Measurements from ENCODE around the gene PDE4A.

The PDE4A gene

GRCh38 chr19:10514211-10515145, 94.1 kb downstream of the PDE4A start:
- Histone ChIP-seq H3K4me2 (ENCODE audit: low read length) (no peak overlapping the region), H3F3A (ENCODE audit: insufficient read depth, low read length) (no peaks in the 10 kb centered on the region), H3K9me3 (ENCODE audit: low read length) (no peaks in the 10 kb centered on the region), H3K79me2 (ENCODE audit: insufficient read depth, low read length) (no peaks in the 10 kb centered on the region), H3K36me3 (ENCODE audit: insufficient read depth, low read length) (no peaks in the 10 kb centered on the region), H3K27ac (ENCODE audit: low read depth, low read length, poor library complexity, severe bottlenecking) (no peak overlapping the region), H3K4me3 (ENCODE audit: low read depth, low read length, poor library complexity, severe bottlenecking) (no peak overlapping the region), H3K4me1 (ENCODE audit: insufficient read depth, low read length, severe bottlenecking) (no peaks in the 10 kb centered on the region), H3K27me3 (ENCODE audit: insufficient read depth, low read length) (0 out of 2 replicates have a peak, but pooled peaks cover 4% of the 10 kb centered on the region), H2AFZ (ENCODE audit: low read length) (no peak overlapping the region), H4K20me1 (ENCODE audit: insufficient read depth, low read length) (no peaks in the 10 kb centered on the region), H3K9ac (ENCODE audit: low read length) (no peak overlapping the region), H3K9me2 (ENCODE audit: low read depth, low read length) (no peaks in the 10 kb centered on the region)
- no peak for TF ChIP-seq EZH2 (IDR thresholded peaks at IDR 0.05; ENCODE audit: borderline replicate concordance, low read length)
- TF ChIP-seq CTCF (IDR thresholded peaks at IDR 0.05; ENCODE audit: low read length) = no peak

DNA sequence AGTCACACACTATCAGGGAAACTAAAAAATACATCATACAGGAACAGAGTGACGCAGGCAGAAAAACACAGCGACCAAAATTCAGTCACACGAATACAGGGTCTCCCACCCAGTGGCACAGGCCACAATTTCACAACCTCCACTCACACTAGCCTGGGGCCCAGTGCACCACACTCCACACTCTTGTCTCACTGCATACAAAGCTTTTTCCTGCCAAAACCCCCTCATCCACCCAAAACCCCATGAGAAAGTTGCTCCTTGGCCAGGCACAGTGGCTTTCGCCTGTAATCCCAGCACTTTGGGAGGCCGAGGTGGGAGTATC, 95.7 kb downstream of the PDE4A start:
- H3K4me2 ChIP-seq (ENCODE audit: low read length) = no peak overlapping the region
- H3K79me2 ChIP-seq (ENCODE audit: insufficient read depth, low read length) = no peaks in the 10 kb centered on the region
- no peak overlapping the region for H2AFZ ChIP-seq (ENCODE audit: low read length)
- no peaks in the 10 kb centered on the region for H3K4me1 ChIP-seq (ENCODE audit: insufficient read depth, low read length, severe bottlenecking)
- 0 out of 2 replicates have a peak, but pooled peaks cover 4% of the 10 kb centered on the region for H3K27me3 ChIP-seq (ENCODE audit: insufficient read depth, low read length)
- no peak overlapping the region for H3K27ac ChIP-seq (ENCODE audit: low read depth, low read length, poor library complexity, severe bottlenecking)
- H3K9me3 ChIP-seq (ENCODE audit: low read length) = no peaks in the 10 kb centered on the region
- H3K9ac ChIP-seq (ENCODE audit: low read length) = no peak overlapping the region
- H4K20me1 ChIP-seq (ENCODE audit: insufficient read depth, low read length) = no peaks in the 10 kb centered on the region
- H3F3A ChIP-seq (ENCODE audit: insufficient read depth, low read length) = no peaks in the 10 kb centered on the region
- no peaks in the 10 kb centered on the region for H3K9me2 ChIP-seq (ENCODE audit: low read depth, low read length)
- H3K4me3 ChIP-seq (ENCODE audit: low read depth, low read length, poor library complexity, severe bottlenecking) = no peak overlapping the region
- no peak for TF ChIP-seq CTCF (IDR thresholded peaks at IDR 0.05; ENCODE audit: low read length)
- no peaks in the 10 kb centered on the region for H3K36me3 ChIP-seq (ENCODE audit: insufficient read depth, low read length)

DNA sequence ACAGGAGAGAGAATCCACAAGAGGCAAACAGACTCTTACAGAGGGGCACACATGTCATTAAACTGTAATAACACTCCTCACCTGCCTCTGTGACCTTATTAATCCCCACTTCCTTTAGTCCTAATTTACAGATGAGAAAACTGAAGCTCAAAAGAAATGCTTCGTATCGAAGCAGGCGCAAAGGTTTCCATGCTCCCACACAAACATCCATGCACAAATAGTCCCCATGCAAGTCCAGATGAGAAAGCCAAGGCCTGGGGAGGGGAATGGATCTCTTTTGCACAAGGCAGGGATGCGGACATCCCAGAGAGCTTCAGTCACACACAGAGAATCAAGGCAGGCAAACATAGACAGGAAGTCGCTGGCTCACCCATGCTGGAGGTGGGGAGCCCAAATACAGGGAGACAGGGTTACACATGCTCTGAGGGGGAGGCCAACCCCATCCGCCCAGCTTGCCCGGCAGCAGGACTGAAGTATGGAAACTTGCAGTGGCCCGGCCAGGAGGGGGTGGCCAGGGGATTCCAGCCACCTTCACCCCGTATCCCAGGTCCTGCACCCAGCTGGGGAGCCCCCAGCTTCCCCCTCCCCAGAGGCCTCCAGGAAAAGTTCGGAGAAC, 96.4 kb downstream of the PDE4A start:
- Histone ChIP-seq H3K27me3 (ENCODE audit: insufficient read depth, low read length) (0 out of 2 replicates have a peak, but pooled peaks cover 7% of the 10 kb centered on the region), H3K36me3 (ENCODE audit: insufficient read depth, low read length) (no peaks in the 10 kb centered on the region), H3K4me2 (ENCODE audit: low read length) (no peak overlapping the region), H3K4me3 (ENCODE audit: low read depth, low read length, poor library complexity, severe bottlenecking) (no peak overlapping the region), H3K4me1 (ENCODE audit: insufficient read depth, low read length, severe bottlenecking) (no peaks in the 10 kb centered on the region), H3K9ac (ENCODE audit: low read length) (no peak overlapping the region), H3K27ac (ENCODE audit: low read depth, low read length, poor library complexity, severe bottlenecking) (no peak overlapping the region), H3F3A (ENCODE audit: insufficient read depth, low read length) (no peaks in the 10 kb centered on the region), H2AFZ (ENCODE audit: low read length) (no peak overlapping the region), H3K79me2 (ENCODE audit: insufficient read depth, low read length) (no peaks in the 10 kb centered on the region), H3K9me3 (ENCODE audit: low read length) (no peaks in the 10 kb centered on the region), H4K20me1 (ENCODE audit: insufficient read depth, low read length) (no peaks in the 10 kb centered on the region), H3K9me2 (ENCODE audit: low read depth, low read length) (no peaks in the 10 kb centered on the region)
- TF ChIP-seq EZH2 (IDR thresholded peaks at IDR 0.05; ENCODE audit: borderline replicate concordance, low read length) = no peak
- TF ChIP-seq CTCF (IDR thresholded peaks at IDR 0.05; ENCODE audit: low read length) = no peak
